AG09309 (cell line): ENCODE data around the gene INPP5A.

Experiments
- DNase-seq: peaks from one replicate; pipeline ENCODE4 v3.0.0-alpha.2; 2010; ENCODE audit warnings: low read depth
- H3K4me3 ChIP-seq: 2 replicates; pipeline ENCODE4 v1.5.1; 2011; ENCODE audit warnings: mild to moderate bottlenecking, low read depth, low read length, moderate library complexity; ENCODE audit not compliant: control insufficient read depth
- CTCF ChIP-seq: IDR thresholded peaks from 2 replicates; pipeline ENCODE4 v1.5.1; 2011; ENCODE audit warnings: mild to moderate bottlenecking, low read depth, low read length, inconsistent platforms; ENCODE audit not compliant: insufficient read depth, control insufficient read depth; ENCODE audit errors: missing control alignments

INPP5A gene

GRCh38 chr10:132698761-132699391 lies 161.3 kb downstream of the INPP5A start:
- no peak for DNase-seq
- TF ChIP-seq CTCF = no peak
- H3K4me3 ChIP-seq = no peak overlapping the region

GRCh38 chr10:132699411-132700155 lies 162.0 kb downstream of the INPP5A start:
- H3K4me3 ChIP-seq = no peak overlapping the region
- TF ChIP-seq CTCF = no peak
- DNase-seq = no peak

GRCh38 chr10:132700156-132701098 lies 162.8 kb downstream of the INPP5A start:
- no peak for DNase-seq
- no peak overlapping the region for H3K4me3 ChIP-seq
- no peak for TF ChIP-seq CTCF

GRCh38 chr10:132701099-132701845 lies 163.7 kb downstream of the INPP5A start:
- DNase-seq = no peak
- no peak overlapping the region for H3K4me3 ChIP-seq
- no peak for TF ChIP-seq CTCF

- DNase-seq = no peak
- no peak overlapping the region for H3K4me3 ChIP-seq
- no peak for TF ChIP-seq CTCF
Observed at GRCh38 chr10:132701846-132702190, 164.2 kb downstream of the INPP5A start.

GRCh38 chr10:132702601-132703418 lies 165.2 kb downstream of the INPP5A start:
- no peak overlapping the region for H3K4me3 ChIP-seq
- no peak for TF ChIP-seq CTCF
- no peak for DNase-seq
